T-cell (primary cell): ENCODE data around the gene TUB. TPM values are rescaled to one million over a fixed set of nuclear protein-coding genes. Genes with fewer than 3 reads are reported as not detected.

Experiments used
- ATAC-seq, 4 experiments: fragments of 200-7000 bp in 3 of 4; fragments of 150-1000 bp in 1 of 4; cut with Tn5 transposase; replicated peaks in 1 of 4; 1 replicate in 3 of 4; 2 replicates in 1 of 4; pipeline ENCODE4 v1.10.0; 2021; ENCODE audit warnings: moderate library complexity in 3 of 4, mild to moderate bottlenecking in 2 of 4, moderate number of reproducible peaks in 1 of 4
- CTCF ChIA-PET, 2 donors: fragments of 300-600 bp; sonication (Branson Sonifier 250); formaldehyde crosslinking; loops; one replicate each; lab custom pipeline; 2022; ENCODE audit warnings: antibody characterized with exemption in 2 of 2; lab: Charles Lee
- POLR2A ChIA-PET, 2 donors: fragments of 300-600 bp; sonication (Branson Sonifier 250); formaldehyde crosslinking; loops; one replicate each; lab custom pipeline; 2022; ENCODE audit warnings: antibody characterized with exemption in 2 of 2; lab: Charles Lee
- DNase-seq, 35 experiments: peaks; one replicate each; pipeline versions ENCODE4 v3.0.0 to v3.0.0-alpha.2; 2013 to 2023
- H3K27ac ChIP-seq: one replicate; pipeline ENCODE4 v1.5.1; 2013; ENCODE audit warnings: low read length
- H3K27me3 ChIP-seq, 2 experiments: replicated peaks in 1 of 2; 1 replicate in 1 of 2; 2 replicates in 1 of 2; pipeline versions ENCODE4 v1.6.1 to v1.7.0; 2013; ENCODE audit warnings: low read length in 1 of 2, mixed read lengths in 1 of 2; ENCODE audit not compliant: control insufficient read depth in 2 of 2, insufficient read depth in 2 of 2; ENCODE audit errors: extremely low read depth in 1 of 2
- H3K36me3 ChIP-seq, 2 donors: 1 replicate in 1 of 2; 2 replicates in 1 of 2; pipeline versions ENCODE4 v1.6.1 to v1.7.0; 2013; ENCODE audit warnings: low read length in 1 of 2; ENCODE audit not compliant: control insufficient read depth in 2 of 2, insufficient read depth in 1 of 2; ENCODE audit errors: extremely low read depth in 1 of 2
- H3K4me1 ChIP-seq, 2 experiments: 1 replicate in 1 of 2; 2 replicates in 1 of 2; pipeline versions ENCODE4 v1.6.1 to v1.7.0; 2013; ENCODE audit warnings: low read length in 2 of 2, mixed read lengths in 1 of 2; ENCODE audit not compliant: insufficient read depth in 2 of 2, control insufficient read depth in 1 of 2; ENCODE audit errors: extremely low read depth in 1 of 2
- H3K4me3 ChIP-seq, 2 donors: 1 replicate in 1 of 2; 2 replicates in 1 of 2; pipeline versions ENCODE4 v1.5.1 to v1.7.0; 2013; ENCODE audit warnings: mild to moderate bottlenecking in 2 of 2, low read length in 1 of 2, moderate library complexity in 1 of 2; ENCODE audit not compliant: control insufficient read depth in 1 of 2; ENCODE audit errors: extremely low read depth in 1 of 2
- H3K9me3 ChIP-seq: 2 replicates; pipeline ENCODE4 v1.7.0; 2013
- H3K27ac Mint-ChIP-seq, 2 donors: one replicate each; pipeline ENCODE4 v1.8.0; 2020 to 2021; ENCODE audit warnings: mild to moderate bottlenecking in 2 of 2, mixed read lengths in 2 of 2
- H3K27me3 Mint-ChIP-seq, 2 donors: one replicate each; pipeline ENCODE4 v1.8.0; 2021 to 2022; ENCODE audit warnings: mixed read lengths in 2 of 2
- H3K36me3 Mint-ChIP-seq: one replicate; pipeline ENCODE4 v1.8.0; 2021; ENCODE audit warnings: mixed read lengths
- H3K4me1 Mint-ChIP-seq, 3 donors: one replicate each; pipeline ENCODE4 v1.8.0; 2020 to 2022; ENCODE audit warnings: mixed read lengths in 3 of 3, mild to moderate bottlenecking in 1 of 3
- H3K4me3 Mint-ChIP-seq, 3 donors: one replicate each; pipeline ENCODE4 v1.8.0; 2020 to 2022; ENCODE audit warnings: mild to moderate bottlenecking in 3 of 3, mixed read lengths in 3 of 3, moderate library complexity in 3 of 3
- H3K9me3 Mint-ChIP-seq, 3 donors: one replicate each; pipeline ENCODE4 v1.8.0; 2020 to 2022; ENCODE audit warnings: mixed read lengths in 3 of 3
- WGBS: methylation state at CpG from one replicate; pipeline ENCODE4 v1.1.5; 2013; ENCODE audit warnings: missing lambda C conversion rate; ENCODE audit not compliant: insufficient coverage; 5-methylcytosine and 5-hydroxymethylcytosine counted together
- total RNA-seq, 35 experiments: library from RNA in 6 of 35; stranded (reverse) in 6 of 35; fragments of 120-200 nt in 1 of 35; gene quantifications; one replicate each; pipeline versions ENCODE4 v1.2.1 to v1.2.4 and lab custom pipeline; 2013 to 2026

TUB gene
- total RNA-seq, 5 donors from 2014 or later (not counting 1 experiment from before 2014, with no cell fraction given) = 0.05 to 0.33 (median 0.19) TPM

DNA sequence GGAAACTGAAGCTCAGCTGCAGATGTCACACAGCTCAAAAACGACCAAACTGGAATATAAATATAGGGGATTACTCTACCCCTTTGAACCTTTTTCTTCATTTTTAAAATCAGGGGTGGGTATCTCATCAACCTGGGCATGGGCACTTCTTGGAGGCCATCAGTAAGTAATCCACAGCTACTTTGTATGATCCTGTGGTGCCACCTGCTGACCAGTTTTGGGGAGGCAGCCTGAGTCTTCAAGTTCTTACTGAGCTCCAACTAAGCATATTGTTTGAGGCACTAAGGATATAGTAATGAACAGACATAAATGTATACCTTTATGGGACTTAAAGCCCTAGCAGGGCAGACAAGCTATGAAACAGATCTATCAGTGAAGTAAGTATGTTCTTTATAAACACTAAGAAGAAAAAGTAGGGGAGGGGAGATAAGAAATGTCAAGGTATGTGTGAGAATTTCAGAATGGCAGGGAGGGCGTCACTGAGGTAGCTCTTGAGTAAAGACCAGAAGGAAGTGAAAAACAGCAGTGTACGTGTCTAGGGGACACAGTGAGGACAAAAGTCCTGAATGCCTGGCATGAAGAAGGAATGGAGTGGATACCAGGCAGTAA, 18.4 kb downstream of the TUB start:
- ATAC-seq = peak; percentile 33 to 62 (median 48)
- H3K27ac Mint-ChIP-seq = no peak overlapping the region
- no peaks in the 10 kb centered on the region for H3K9me3 Mint-ChIP-seq
- H3K4me3 Mint-ChIP-seq = no peak overlapping the region
- H3K4me1 Mint-ChIP-seq = no peaks in the 10 kb centered on the region
- ChIA-PET CTCF (interaction anchor here (0.5 to 5.6 kb wide), 33 partner anchors 8 to 1624 kb away, joined by 3 to 75 read pairs (median 4); partner anchors contain the start of gene EIF3F (in 1 of the 2)), POLR2A (no interaction called here)
- Histone ChIP-seq H3K36me3 (no peaks in the 10 kb centered on the region), H3K27me3 (no peaks in the 10 kb centered on the region), H3K9me3 (no peaks in the 10 kb centered on the region), H3K27ac (no peak overlapping the region), H3K4me3 (no peak overlapping the region), H3K4me1 (no peaks in the 10 kb centered on the region)
- WGBS = 63% methylated on average over 2 of the region's 3 CpGs
- peak in 34 of 35 experiments; percentile 11 to 77 (median 56) for DNase-seq
- H3K36me3 Mint-ChIP-seq = no peaks in the 10 kb centered on the region
- no peaks in the 10 kb centered on the region for H3K27me3 Mint-ChIP-seq

- no peaks in the 10 kb centered on the region for H3K9me3 ChIP-seq
- Mint-ChIP-seq H3K4me1 (no peaks in the 10 kb centered on the region), H3K27ac (no peak overlapping the region), H3K9me3 (no peaks in the 10 kb centered on the region), H3K27me3 (no peaks in the 10 kb centered on the region), H3K36me3 (no peaks in the 10 kb centered on the region), H3K4me3 (no peak overlapping the region)
- no peaks in the 10 kb centered on the region for H3K4me1 ChIP-seq
- peak in 1 of 35 experiments; percentile 1 for DNase-seq
- no peaks in the 10 kb centered on the region for H3K36me3 ChIP-seq
- POLR2A ChIA-PET = no interaction called here
- H3K4me3 ChIP-seq = no peak overlapping the region
- CTCF ChIA-PET = interaction anchor here (0.8 to 5.6 kb wide), 11 partner anchors 8 to 208 kb away, joined by 3 to 75 read pairs (median 9); partner anchors contain the start of gene EIF3F (in 1 of the 2)
- no peak for ATAC-seq
- H3K27ac ChIP-seq = no peak overlapping the region
- WGBS = 82% methylated on average over 8 of the region's 14 CpGs
- no peaks in the 10 kb centered on the region for H3K27me3 ChIP-seq
These were observed 19.1 kb downstream of the TUB start for GRCh38 chr11:8100158-8100557.

DNA sequence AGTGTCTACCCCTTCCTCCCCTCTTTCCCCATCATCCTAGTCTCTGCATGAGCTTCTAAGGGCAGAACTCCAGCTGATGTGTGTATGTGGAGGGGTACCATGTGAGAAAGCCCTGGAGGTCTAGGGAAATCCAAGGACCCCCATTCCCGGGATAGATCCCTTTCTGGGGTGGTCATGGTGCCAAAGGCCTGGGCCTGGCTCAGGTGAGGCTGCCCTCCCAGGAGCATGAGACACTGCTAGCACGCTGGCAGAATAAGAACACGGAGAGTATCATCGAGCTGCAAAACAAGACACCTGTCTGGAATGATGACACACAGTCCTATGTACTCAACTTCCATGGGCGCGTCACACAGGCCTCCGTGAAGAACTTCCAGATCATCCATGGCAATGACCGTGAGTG, 19.6 kb downstream of the TUB start:
- POLR2A ChIA-PET = no interaction called here
- WGBS = 94% methylated on average over 6 of the region's 8 CpGs

GRCh38 chr11:8101421-8101820, 20.4 kb downstream of the TUB start:
- ATAC-seq (no peak), DNase-seq (no peak)
- no peak overlapping the region for H3K27ac ChIP-seq
- Mint-ChIP-seq H3K27me3 (no peaks in the 10 kb centered on the region), H3K9me3 (no peaks in the 10 kb centered on the region), H3K27ac (no peak overlapping the region), H3K4me3 (no peak overlapping the region), H3K36me3 (no peaks in the 10 kb centered on the region), H3K4me1 (no peaks in the 10 kb centered on the region)
- no peaks in the 10 kb centered on the region for H3K36me3 ChIP-seq
- H3K9me3 ChIP-seq = no peaks in the 10 kb centered on the region
- 79% methylated on average over 6 of the region's 11 CpGs for WGBS
- CTCF ChIA-PET = interaction anchor here in 1 of 2 donors (0.5 to 1.8 kb wide), 3 partner anchors 10 to 1085 kb away, joined by 3 to 7 read pairs (median 3); no protein-coding TSS in a partner anchor
- no peaks in the 10 kb centered on the region for H3K27me3 ChIP-seq
- H3K4me1 ChIP-seq = no peaks in the 10 kb centered on the region
- no peak overlapping the region for H3K4me3 ChIP-seq
- POLR2A ChIA-PET = no interaction called here

More for the DNA sequence above, 19.6 kb downstream of the TUB start:
- Histone ChIP-seq H3K9me3 (no peaks in the 10 kb centered on the region), H3K4me1 (no peaks in the 10 kb centered on the region), H3K27ac (no peak overlapping the region), H3K27me3 (no peaks in the 10 kb centered on the region), H3K36me3 (no peaks in the 10 kb centered on the region), H3K4me3 (no peak overlapping the region)
- no peaks in the 10 kb centered on the region for H3K36me3 Mint-ChIP-seq
- ATAC-seq = no peak
- H3K27me3 Mint-ChIP-seq = no peaks in the 10 kb centered on the region
- peak in 1 of 35 experiments; percentile 0 for DNase-seq
- no peak overlapping the region for H3K27ac Mint-ChIP-seq
- CTCF ChIA-PET = interaction anchor here (0.5 to 5.6 kb wide), 7 partner anchors 9 to 208 kb away, joined by 4 to 75 read pairs (median 9); no protein-coding TSS in a partner anchor
- no peaks in the 10 kb centered on the region for H3K4me1 Mint-ChIP-seq
- H3K9me3 Mint-ChIP-seq = no peaks in the 10 kb centered on the region
- no peak overlapping the region for H3K4me3 Mint-ChIP-seq

DNA sequence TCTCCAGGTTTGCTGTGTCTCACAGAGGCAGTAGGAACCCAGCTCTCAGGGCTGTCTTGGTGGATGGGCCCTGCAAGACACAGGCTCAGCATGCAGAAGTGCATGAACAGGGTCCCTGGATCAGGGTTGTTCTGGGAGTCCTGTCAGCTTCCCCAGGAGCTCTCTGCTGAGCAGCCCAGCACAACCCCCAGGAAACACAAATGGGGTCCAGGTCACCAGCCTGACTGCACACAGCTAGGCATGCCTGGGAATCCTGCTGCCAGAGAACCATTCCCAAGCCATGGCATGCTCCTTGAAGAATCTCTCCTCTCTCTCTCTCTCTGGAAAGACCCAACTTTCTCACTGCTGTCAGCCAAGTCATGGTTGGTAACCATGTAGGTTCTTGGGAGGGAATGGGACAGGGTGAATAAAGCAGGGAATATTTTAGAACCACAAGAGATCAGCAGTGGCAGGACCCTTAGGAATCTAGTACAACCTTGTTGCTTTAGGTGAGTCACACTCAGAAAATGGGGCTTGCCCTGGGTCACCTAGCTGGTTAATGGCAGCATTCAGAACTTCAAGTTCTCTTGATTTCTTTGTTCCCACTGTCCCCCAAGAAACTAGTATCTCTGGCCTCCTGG, 21.4 kb downstream of the TUB start:
- no peak overlapping the region for H3K27ac ChIP-seq
- DNase-seq (no peak), ATAC-seq (no peak)
- peaks cover 0 to 8% of the 10 kb centered on the region in 2 donors for H3K36me3 ChIP-seq
- H3K9me3 ChIP-seq = no peaks in the 10 kb centered on the region
- no peaks in the 10 kb centered on the region for H3K36me3 Mint-ChIP-seq
- H3K27ac Mint-ChIP-seq = no peak overlapping the region
- CTCF ChIA-PET = interaction anchor here in 1 of 2 donors (1.8 kb wide), 1 partner anchor 69 kb away, joined by 7 read pairs; no protein-coding TSS in a partner anchor
- H3K4me3 Mint-ChIP-seq = no peak overlapping the region
- POLR2A ChIA-PET = no interaction called here
- H3K27me3 Mint-ChIP-seq = no peaks in the 10 kb centered on the region
- no peaks in the 10 kb centered on the region for H3K4me1 Mint-ChIP-seq
- H3K27me3 ChIP-seq = no peaks in the 10 kb centered on the region
- H3K4me1 ChIP-seq = no peaks in the 10 kb centered on the region
- no peak overlapping the region for H3K4me3 ChIP-seq
- no peaks in the 10 kb centered on the region for H3K9me3 Mint-ChIP-seq

- no peaks in the 10 kb centered on the region for H3K9me3 Mint-ChIP-seq
- no peaks in the 10 kb centered on the region for H3K36me3 Mint-ChIP-seq
- no peaks in the 10 kb centered on the region for H3K9me3 ChIP-seq
- H3K27me3 ChIP-seq = no peaks in the 10 kb centered on the region
- CTCF ChIA-PET = no interaction called here
- no peaks in the 10 kb centered on the region for H3K27me3 Mint-ChIP-seq
- H3K4me1 ChIP-seq = no peaks in the 10 kb centered on the region
- no peak overlapping the region for H3K4me3 ChIP-seq
- no peak overlapping the region for H3K27ac ChIP-seq
- WGBS = 83% methylated on average over 5 of the region's 7 CpGs
- ATAC-seq = no peak
- H3K27ac Mint-ChIP-seq = no peak overlapping the region
- H3K36me3 ChIP-seq = peaks cover 0 to 12% of the 10 kb centered on the region in 2 donors
- POLR2A ChIA-PET = no interaction called here
- peak in 1 of 35 experiments; percentile 1 for DNase-seq
- H3K4me1 Mint-ChIP-seq = no peaks in the 10 kb centered on the region
- H3K4me3 Mint-ChIP-seq = no peak overlapping the region
These were observed 22.0 kb downstream of the TUB start for GRCh38 chr11:8102965-8103364.
